Endothelial cell of umbilical vein (primary cell): ENCODE data around the gene THSD7B. TPM values are rescaled to one million over a fixed set of nuclear protein-coding genes. Genes with fewer than 3 reads are reported as not detected.

Experiments used
- BruUV-seq: library from RNA; stranded (reverse); fragments of 400-500 nt; replicated peaks from 2 replicates; lab custom pipeline; 2021; lab: Mats Ljungman, UMichigan
- CTCF ChIA-PET: fragments of 300-600, 350-600 bp; sonication (Branson Sonifier 250); formaldehyde crosslinking; loops from one replicate; lab custom pipeline; 2021; ENCODE audit warnings: antibody characterized with exemption, inconsistent platforms; lab: Charles Lee
- POLR2A ChIA-PET: fragments of 300-600, 350-600 bp; sonication (Branson Sonifier 250); formaldehyde crosslinking; loops from one replicate; lab custom pipeline; 2021; ENCODE audit warnings: antibody characterized with exemption, inconsistent platforms; lab: Charles Lee
- DNase-seq: peaks from one replicate; pipeline ENCODE4 v3.0.0-alpha.2; 2011; ENCODE audit warnings: low read depth, low spot score
- FAIRE-seq: peaks from 2 replicates; lab custom pipeline; 2011; peaks lifted over from hg19 to GRCh38; lab: Jason Lieb, UNC
- H2AFZ ChIP-seq: 2 replicates; pipeline ENCODE4 v1.6.0; 2012; ENCODE audit warnings: low read depth, low read length, control low read depth, inconsistent platforms
- H3K27ac ChIP-seq: 2 replicates; pipeline ENCODE4 v1.5.1; 2011; ENCODE audit warnings: low read depth, mild to moderate bottlenecking, control low read depth, low read length, moderate library complexity; ENCODE audit not compliant: insufficient read depth
- H3K27me3 ChIP-seq, 2 experiments: 2 replicates each; pipeline versions ENCODE4 v1.6.0 to v1.6.1; 2011; ENCODE audit warnings: low read length in 2 of 2, mixed read lengths in 1 of 2; ENCODE audit not compliant: control insufficient read depth in 2 of 2, insufficient read depth in 2 of 2
- H3K36me3 ChIP-seq, 2 experiments: 2 replicates in 1 of 2; 3 replicates in 1 of 2; pipeline ENCODE4 v1.5.1; 2011; ENCODE audit warnings: low read length in 2 of 2, mild to moderate bottlenecking in 1 of 2, moderate library complexity in 1 of 2; ENCODE audit not compliant: control insufficient read depth in 2 of 2, insufficient read depth in 2 of 2; ENCODE audit errors: extremely low read depth in 1 of 2
- H3K4me1 ChIP-seq: 3 replicates; pipeline ENCODE4 v1.5.1; 2011; ENCODE audit warnings: mild to moderate bottlenecking, low read length; ENCODE audit not compliant: control insufficient read depth, insufficient read depth; ENCODE audit errors: extremely low read depth
- H3K4me2 ChIP-seq: 2 replicates; pipeline ENCODE4 v1.6.1; 2011; ENCODE audit warnings: low read length, control low read depth, mixed read lengths; ENCODE audit not compliant: insufficient read depth
- H3K4me3 ChIP-seq, 3 experiments: fragments of 200-600 bp in 1 of 3; sonication (generic), shearing (Covaris generic) in 1 of 3; replicated peaks in 1 of 3; 2 replicates each; pipeline ENCODE4 v1.5.1; 2011 to 2016; ENCODE audit warnings: control low read depth in 3 of 3, low read length in 3 of 3, mild to moderate bottlenecking in 2 of 3, inconsistent platforms in 1 of 3, low read depth in 1 of 3, moderate library complexity in 1 of 3; ENCODE audit not compliant: insufficient read depth in 1 of 3
- H3K79me2 ChIP-seq: 2 replicates; pipeline ENCODE4 v1.6.0; 2012; ENCODE audit warnings: low read length, inconsistent platforms; ENCODE audit not compliant: control insufficient read depth, insufficient read depth
- H3K9ac ChIP-seq: replicated peaks from 2 replicates; pipeline ENCODE3; 2011; ENCODE audit warnings: low read length, control low read depth; ENCODE audit not compliant: insufficient read depth; ENCODE audit errors: extremely low read depth
- H3K9me1 ChIP-seq: replicated peaks from 3 replicates; pipeline ENCODE4 v1.6.0; 2011; ENCODE audit warnings: mild to moderate bottlenecking, low read length; ENCODE audit not compliant: control insufficient read depth, insufficient read depth; ENCODE audit errors: extremely low read depth
- H3K9me3 ChIP-seq: replicated peaks from 2 replicates; pipeline ENCODE4 v1.5.1; 2012; ENCODE audit warnings: low read length, inconsistent platforms; ENCODE audit not compliant: control insufficient read depth, insufficient read depth
- H4K20me1 ChIP-seq: replicated peaks from 2 replicates; pipeline ENCODE3; 2011; ENCODE audit warnings: mild to moderate bottlenecking, low read length; ENCODE audit not compliant: control insufficient read depth, insufficient read depth; ENCODE audit errors: extremely low read depth
- EZH2 ChIP-seq: IDR thresholded peaks from 2 replicates; pipeline ENCODE4 v1.6.1; 2012; ENCODE audit warnings: borderline replicate concordance, low read depth, mild to moderate bottlenecking, moderate library complexity, low read length, inconsistent platforms; ENCODE audit not compliant: severe bottlenecking
- FOS ChIP-seq: IDR thresholded peaks from 2 replicates; pipeline ENCODE4 v1.6.1; 2011; ENCODE audit warnings: mild to moderate bottlenecking, low read length, moderate library complexity, borderline replicate concordance; ENCODE audit not compliant: insufficient read depth
- GATA2 ChIP-seq: IDR thresholded peaks from 2 replicates; pipeline ENCODE4 v1.7.0; 2011; ENCODE audit warnings: low read depth, mild to moderate bottlenecking, moderate library complexity, mixed read lengths, low read length; ENCODE audit not compliant: insufficient read length, insufficient read depth
- JUN ChIP-seq: IDR thresholded peaks from 2 replicates; pipeline ENCODE4 v1.6.1; 2011; ENCODE audit warnings: borderline replicate concordance, low read depth; ENCODE audit not compliant: insufficient read length, insufficient read depth
- MYC ChIP-seq: IDR thresholded peaks from one replicate; pipeline ENCODE4 v1.6.1; 2011; ENCODE audit warnings: mild to moderate bottlenecking, low read depth, low read length
- POLR2A ChIP-seq: IDR thresholded peaks from 2 replicates; pipeline ENCODE4 v1.6.1; 2012; ENCODE audit warnings: low read depth, mild to moderate bottlenecking, control low read depth, low read length
- POLR2AphosphoS5 ChIP-seq: IDR thresholded peaks from 2 replicates; pipeline ENCODE4 v1.6.1; 2012; ENCODE audit warnings: low read depth, mild to moderate bottlenecking, control low read depth, low read length, moderate library complexity; ENCODE audit not compliant: insufficient read depth
- dilution Hi-C: fragments of 300-500 bp; cut with MboI; formaldehyde crosslinking; loops from one replicate; pipeline ENCODE4 v1.15.0; 2019; ENCODE audit warnings: low sequenced_read_pairs; ENCODE audit not compliant: extremely low pct_ligation_motif_present
- intact Hi-C: fragments of 100-400 bp; cut with micrococcal nuclease; formaldehyde crosslinking; loops from one replicate; pipeline ENCODE4 v1.10.0; 2022
- polyA plus RNA-seq, 4 experiments: library from polyadenylated mRNA; depleted of rRNA in 3 of 4; stranded (reverse) in 3 of 4; unstranded in 1 of 4; fragments of >200 nt; gene quantifications; 2 replicates each; pipeline versions ENCODE4 v1.2.1 to v1.2.3, GENCODE V29; 2011 to 2012; ENCODE audit warnings: missing spikeins in 1 of 4
- total RNA-seq: library from RNA; stranded (reverse); gene quantifications from 2 replicates; pipeline ENCODE4 v1.2.3, GENCODE V29; 2021
- TF ChIP-seq, protein P1 (sequence below), 2 donors: IDR thresholded peaks; 1 replicate in 1 of 2; 2 replicates in 1 of 2; pipeline ENCODE4 v1.5.1; 2011; ENCODE audit warnings: low read length in 2 of 2, mild to moderate bottlenecking in 2 of 2, moderate library complexity in 2 of 2, control low read depth in 1 of 2, inconsistent platforms in 1 of 2, low read depth in 1 of 2; ENCODE audit not compliant: insufficient read depth in 1 of 2; ENCODE audit errors: extremely low read depth in 1 of 2
- TF ChIP-seq, protein P2 (sequence below): IDR thresholded peaks from 2 replicates; pipeline ENCODE4 v1.6.1; 2011; ENCODE audit not compliant: insufficient read depth, insufficient read length

Gene THSD7B
- total and polyA plus RNA-seq, 2 donors (not counting 3 experiments of a cell fraction or from before 2014, with no cell fraction given): 0.04 TPM; not detected in 1

DNA sequence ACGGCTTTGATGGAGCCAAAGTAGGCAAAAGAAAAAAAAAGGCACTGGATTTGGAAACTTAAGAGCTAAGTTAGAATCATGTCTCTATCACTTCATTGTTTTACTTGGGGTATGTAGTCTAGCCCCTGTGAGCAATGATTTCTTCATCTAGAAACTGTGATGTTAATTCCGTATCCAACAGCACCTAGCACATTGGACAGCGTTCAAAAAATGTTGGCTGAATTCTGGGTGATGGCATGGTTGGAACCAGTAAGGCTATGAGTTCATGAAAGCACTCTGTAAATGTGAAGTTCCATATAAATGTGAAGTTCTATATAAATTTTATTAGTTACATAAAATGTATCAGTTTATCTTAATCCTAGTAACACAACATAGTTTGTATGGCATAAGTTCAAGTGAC is 890.5 kb downstream of the THSD7B start:
- no peaks in the 10 kb centered on the region for H3K79me2 ChIP-seq
- no peaks in the 10 kb centered on the region for H3K9me1 ChIP-seq
- BruUV-seq: no TSS peak
- FAIRE-seq (no peak), DNase-seq (no peak)
- peaks cover 2% of the 10 kb centered on the region for H3K9me3 ChIP-seq
- no peak for TF ChIP-seq JUN
- no peak for TF ChIP-seq MYC
- TF ChIP-seq, protein P1, sequence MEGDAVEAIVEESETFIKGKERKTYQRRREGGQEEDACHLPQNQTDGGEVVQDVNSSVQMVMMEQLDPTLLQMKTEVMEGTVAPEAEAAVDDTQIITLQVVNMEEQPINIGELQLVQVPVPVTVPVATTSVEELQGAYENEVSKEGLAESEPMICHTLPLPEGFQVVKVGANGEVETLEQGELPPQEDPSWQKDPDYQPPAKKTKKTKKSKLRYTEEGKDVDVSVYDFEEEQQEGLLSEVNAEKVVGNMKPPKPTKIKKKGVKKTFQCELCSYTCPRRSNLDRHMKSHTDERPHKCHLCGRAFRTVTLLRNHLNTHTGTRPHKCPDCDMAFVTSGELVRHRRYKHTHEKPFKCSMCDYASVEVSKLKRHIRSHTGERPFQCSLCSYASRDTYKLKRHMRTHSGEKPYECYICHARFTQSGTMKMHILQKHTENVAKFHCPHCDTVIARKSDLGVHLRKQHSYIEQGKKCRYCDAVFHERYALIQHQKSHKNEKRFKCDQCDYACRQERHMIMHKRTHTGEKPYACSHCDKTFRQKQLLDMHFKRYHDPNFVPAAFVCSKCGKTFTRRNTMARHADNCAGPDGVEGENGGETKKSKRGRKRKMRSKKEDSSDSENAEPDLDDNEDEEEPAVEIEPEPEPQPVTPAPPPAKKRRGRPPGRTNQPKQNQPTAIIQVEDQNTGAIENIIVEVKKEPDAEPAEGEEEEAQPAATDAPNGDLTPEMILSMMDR (IDR thresholded peaks at IDR 0.05; ENCODE audit: extremely low read depth in 1 of 2, insufficient read depth in 1 of 2, low read depth in 1 of 2, low read length in 2 of 2): no peak
- TF ChIP-seq GATA2: no peak
- TF ChIP-seq POLR2A: no peak
- TF ChIP-seq POLR2AphosphoS5: no peak
- no peak for TF ChIP-seq FOS
- TF ChIP-seq EZH2: no peak
- TF ChIP-seq, protein P2, sequence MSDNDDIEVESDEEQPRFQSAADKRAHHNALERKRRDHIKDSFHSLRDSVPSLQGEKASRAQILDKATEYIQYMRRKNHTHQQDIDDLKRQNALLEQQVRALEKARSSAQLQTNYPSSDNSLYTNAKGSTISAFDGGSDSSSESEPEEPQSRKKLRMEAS: no peak
- no peaks in the 10 kb centered on the region for H3K27me3 ChIP-seq
- no peak overlapping the region for H3K9ac ChIP-seq
- ChIA-PET CTCF (no interaction called here), POLR2A (no interaction called here)
- H3K4me2 ChIP-seq: no peak overlapping the region
- H3K36me3 ChIP-seq: no peaks in the 10 kb centered on the region
- intact Hi-C loops: no loop called here
- H3K4me1 ChIP-seq: no peaks in the 10 kb centered on the region
- no peak overlapping the region for H2AFZ ChIP-seq
- dilution Hi-C loops: no loop called here
- no peak overlapping the region for H3K4me3 ChIP-seq
- no peaks in the 10 kb centered on the region for H4K20me1 ChIP-seq
- no peak overlapping the region for H3K27ac ChIP-seq
